GM18498 (cell line): ENCODE measurements around the gene BTBD7.
"Not testable (repeated sequence)": the region's sequence is repeated elsewhere in the genome, so short reads cannot be mapped to it uniquely, and the experiment has no call there.

ENCODE experiments used
- ATAC-seq: cut with Tn5 transposase; IDR thresholded peaks from one replicate; pipeline ENCODE4 v1.9.1; 2021; ENCODE audit warnings: mild to moderate bottlenecking, moderate library complexity; ENCODE audit not compliant: unreplicated experiment

The BTBD7 gene

GRCh38 chr14:93249128-93249831, 83.6 kb downstream of the BTBD7 start:
- no peak for ATAC-seq

GRCh38 chr14:93246534-93246933, 86.3 kb downstream of the BTBD7 start:
- ATAC-seq, result no peak

GRCh38 chr14:93245764-93246420, 86.9 kb downstream of the BTBD7 start:
- ATAC-seq, result no peak

GRCh38 chr14:93240678-93241000, 92.2 kb downstream of the BTBD7 start:
- no peak for ATAC-seq

- no peak for ATAC-seq
These were observed 92.8 kb downstream of the BTBD7 start for GRCh38 chr14:93239869-93240677.

- ATAC-seq, result no peak
These were observed 98.0 kb downstream of the BTBD7 start for GRCh38 chr14:93234798-93235197.

- ATAC-seq, result not testable (repeated sequence)
These were observed 99.8 kb downstream of the BTBD7 start for GRCh38 chr14:93233078-93233477.

- no peak for ATAC-seq
These were observed 100.7 kb downstream of the BTBD7 start for GRCh38 chr14:93232159-93232558.

GRCh38 chr14:93231129-93231979, 101.5 kb downstream of the BTBD7 start:
- no peak for ATAC-seq

- no peak for ATAC-seq
These were observed 102.3 kb downstream of the BTBD7 start for GRCh38 chr14:93230539-93230938.

- no peak for ATAC-seq
These were observed 104.3 kb downstream of the BTBD7 start for GRCh38 chr14:93228550-93228949.

- ATAC-seq, result no peak
These were observed 109.3 kb downstream of the BTBD7 start for GRCh38 chr14:93223565-93223964.

GRCh38 chr14:93220509-93220908, 112.3 kb downstream of the BTBD7 start:
- ATAC-seq, result no peak

GRCh38 chr14:93219103-93219726, 113.6 kb downstream of the BTBD7 start:
- ATAC-seq, result peak; percentile 81

- no peak for ATAC-seq
These were observed 118.2 kb downstream of the BTBD7 start for GRCh38 chr14:93214598-93214997.

GRCh38 chr14:93212432-93212831, 120.4 kb downstream of the BTBD7 start:
- peak; percentile 81 for ATAC-seq

GRCh38 chr14:93207468-93208308, 125.1 kb downstream of the BTBD7 start:
- peak; percentile 40 for ATAC-seq

GRCh38 chr14:93206793-93207467, 125.9 kb downstream of the BTBD7 start, which contains the start of the genes GON7 and UBR7:
Gene GON7, minus strand, starts transcription at chr14:93207065. Its CDS starts 28 bp downstream, at chr14:93207037.
Gene UBR7, plus strand, starts transcription at chr14:93207256. Its CDS starts 36 bp downstream, at chr14:93207292.
- ATAC-seq, result peak; percentile 86
